Tibial nerve (tissue), 4 donors: ENCODE measurements around the gene NANOS1. TPM values are rescaled to one million over a fixed set of nuclear protein-coding genes. Genes with fewer than 3 reads are reported as not detected.

Experiments used
- DNase-seq, 2 donors: peaks; one replicate each; pipeline ENCODE4 v3.0.0-alpha.2; 2019; ENCODE audit warnings: low spot score in 2 of 2
- H3K27ac ChIP-seq, 4 donors: fragments of 200-600 bp; sonication (generic) in 3 of 4; one replicate each; pipeline ENCODE4 v1.5.1; 2017 to 2019; ENCODE audit warnings: mild to moderate bottlenecking in 1 of 4
- H3K27me3 ChIP-seq, 2 donors: fragments of 200-600 bp; sonication (generic) in 1 of 2; one replicate each; pipeline versions ENCODE4 v1.5.1 to v1.6.0; 2017 to 2019
- H3K36me3 ChIP-seq, 3 donors: fragments of 200-600 bp; sonication (generic); one replicate each; pipeline ENCODE4 v1.5.1; 2018 to 2019
- H3K4me1 ChIP-seq, 4 donors: fragments of 200-600 bp; sonication (generic) in 3 of 4; one replicate each; pipeline ENCODE4 v1.5.1; 2017 to 2019
- H3K4me3 ChIP-seq, 4 donors: fragments of 200-600 bp; sonication (generic) in 3 of 4; one replicate each; pipeline ENCODE4 v1.5.1; 2017 to 2019; ENCODE audit warnings: mild to moderate bottlenecking in 1 of 4, moderate library complexity in 1 of 4
- H3K9me3 ChIP-seq, 4 donors: fragments of 200-600 bp; sonication (generic) in 3 of 4; one replicate each; pipeline ENCODE4 v1.5.1; 2017 to 2019
- CTCF ChIP-seq, 5 experiments: fragments of 200-600 bp in 3 of 5; fragments of 450-650 bp in 2 of 5; sonication (generic) in 3 of 5; IDR thresholded peaks; one replicate each; pipeline ENCODE4 v1.5.1; 2016 to 2019; ENCODE audit warnings: antibody characterized with exemption in 5 of 5, mild to moderate bottlenecking in 3 of 5, moderate library complexity in 2 of 5
- EP300 ChIP-seq, 2 donors: sonication (generic); formaldehyde crosslinking; IDR thresholded peaks; one replicate each; pipeline ENCODE4 v1.6.1; 2017; ENCODE audit warnings: antibody characterized with exemption in 2 of 2, mild to moderate bottlenecking in 1 of 2
- POLR2A ChIP-seq, 2 donors: fragments of 450-650 bp; IDR thresholded peaks; one replicate each; pipeline ENCODE4 v1.6.1; 2017; ENCODE audit warnings: antibody characterized with exemption in 2 of 2, mild to moderate bottlenecking in 2 of 2, moderate library complexity in 2 of 2
- WGBS, 2 donors: methylation state at CpG; one replicate each; pipeline ENCODE4 v1.1.5; 2018; 5-methylcytosine and 5-hydroxymethylcytosine counted together
- total RNA-seq, 4 donors: library from RNA; depleted of rRNA; stranded (reverse); fragments of >200 nt; gene quantifications; one replicate each; pipeline ENCODE4 v1.1.0, GENCODE V29; 2016

The NANOS1 gene
- total RNA-seq, 4 donors from 2014 or later = 4.8 to 9.4 (median 6.0) TPM

- H3K4me3 ChIP-seq = no peak overlapping the region
- no peaks in the 10 kb centered on the region for H3K4me1 ChIP-seq
- H3K36me3 ChIP-seq = no peaks in the 10 kb centered on the region
Measured at GRCh38 chr10:118982366-118982765, 47.1 kb upstream of the NANOS1 start.

GRCh38 chr10:118983263-118983662, 46.3 kb upstream of the NANOS1 start:
- no peaks in the 10 kb centered on the region for H3K27me3 ChIP-seq
- no peaks in the 10 kb centered on the region for H3K36me3 ChIP-seq
- TF ChIP-seq POLR2A (IDR thresholded peaks at IDR 0.05) (no peak), CTCF (IDR thresholded peaks at IDR 0.05) (no peak), EP300 (IDR thresholded peaks at IDR 0.05) (no peak)
- no peak overlapping the region for H3K27ac ChIP-seq
- DNase-seq = no peak
- H3K4me1 ChIP-seq = no peaks in the 10 kb centered on the region
- 72 to 87% methylated on average over 1 of the region's 1 CpG for WGBS, 2 donors
- H3K9me3 ChIP-seq = peaks cover 0 to 20% (median 3%) of the 10 kb centered on the region in 4 donors
- no peak overlapping the region for H3K4me3 ChIP-seq

More at GRCh38 chr10:118982366-118982765, 47.1 kb upstream of the NANOS1 start:
- WGBS, 2 donors = 79 to 95% methylated on average over 3 to 4 of the region's 4 CpGs
- no peak overlapping the region for H3K27ac ChIP-seq
- H3K27me3 ChIP-seq = no peaks in the 10 kb centered on the region
- peaks cover 0 to 20% (median 3%) of the 10 kb centered on the region in 4 donors for H3K9me3 ChIP-seq
- no peak for DNase-seq
- TF ChIP-seq POLR2A (IDR thresholded peaks at IDR 0.05) = no peak
- TF ChIP-seq CTCF (IDR thresholded peaks at IDR 0.05) = no peak
- no peak for TF ChIP-seq EP300 (IDR thresholded peaks at IDR 0.05)

GRCh38 chr10:118985576-118985975, 43.9 kb upstream of the NANOS1 start:
- H3K27me3 ChIP-seq = no peaks in the 10 kb centered on the region
- H3K9me3 ChIP-seq = peaks cover 0 to 26% (median 3%) of the 10 kb centered on the region in 4 donors
- 87 to 97% methylated on average over 2 of the region's 2 CpGs for WGBS, 2 donors
- H3K36me3 ChIP-seq = no peaks in the 10 kb centered on the region
- H3K4me1 ChIP-seq = no peaks in the 10 kb centered on the region
- no peak overlapping the region for H3K4me3 ChIP-seq
- no peak overlapping the region for H3K27ac ChIP-seq
- TF ChIP-seq POLR2A (IDR thresholded peaks at IDR 0.05) = no peak
- TF ChIP-seq CTCF (IDR thresholded peaks at IDR 0.05) = no peak
- TF ChIP-seq EP300 (IDR thresholded peaks at IDR 0.05) = no peak
- DNase-seq = no peak

- no peaks in the 10 kb centered on the region for H3K27me3 ChIP-seq
- H3K4me3 ChIP-seq = no peak overlapping the region
- no peaks in the 10 kb centered on the region for H3K4me1 ChIP-seq
- H3K27ac ChIP-seq = no peak overlapping the region
- TF ChIP-seq CTCF (IDR thresholded peaks at IDR 0.05) (no peak), EP300 (IDR thresholded peaks at IDR 0.05) (no peak), POLR2A (IDR thresholded peaks at IDR 0.05) (no peak)
- no peaks in the 10 kb centered on the region for H3K36me3 ChIP-seq
- WGBS, 2 donors = 66 to 69% methylated on average over 7 of the region's 7 CpGs
- peaks cover 0 to 26% (median 3%) of the 10 kb centered on the region in 4 donors for H3K9me3 ChIP-seq
- DNase-seq = no peak
Measured at GRCh38 chr10:118986815-118987790, 42.4 kb upstream of the NANOS1 start.

- TF ChIP-seq POLR2A (IDR thresholded peaks at IDR 0.05) (no peak), CTCF (IDR thresholded peaks at IDR 0.05) (no peak), EP300 (IDR thresholded peaks at IDR 0.05) (no peak)
- H3K27me3 ChIP-seq = no peaks in the 10 kb centered on the region
- H3K4me3 ChIP-seq = no peak overlapping the region
- H3K4me1 ChIP-seq = no peaks in the 10 kb centered on the region
- peaks cover 0 to 22% (median 3%) of the 10 kb centered on the region in 4 donors for H3K9me3 ChIP-seq
- no peaks in the 10 kb centered on the region for H3K36me3 ChIP-seq
- no peak overlapping the region for H3K27ac ChIP-seq
- 81 to 84% methylated on average over 1 of the region's 1 CpG for WGBS, 2 donors
- DNase-seq = no peak
Measured at GRCh38 chr10:118990326-118990725, 39.2 kb upstream of the NANOS1 start.
